ENCODE measurements around the gene RAP1GAP. TPM values are rescaled to one million over a fixed set of nuclear protein-coding genes. Genes with fewer than 3 reads are reported as not detected.

The RAP1GAP gene
- total RNA-seq, 2 donors from 2014 or later: 29.6 to 36.3 TPM

- intact Hi-C loops (cut with DNase I): no loop called here
- Histone ChIP-seq H3K4me1 (peaks cover 9% of the 10 kb centered on the region), H3K9me3 (no peaks in the 10 kb centered on the region), H3K27ac (no peak overlapping the region), H3K27me3 (peaks cover 18% of the 10 kb centered on the region), H3K4me3 (no peak overlapping the region), H3K9ac (ENCODE audit: low read depth in 2 of 2, low read length in 2 of 2) (no peak overlapping the region), H3K36me3 (no peaks in the 10 kb centered on the region)
- TF ChIP-seq CTCF (IDR thresholded peaks at IDR 0.05): no peak
- DNase-seq: no peak
Observed at GRCh38 chr1:21667348-21668231, 1.6 kb downstream of the RAP1GAP start.

GRCh38 chr1:21666576-21667320 lies 2.4 kb downstream of the RAP1GAP start:
- H3K9ac ChIP-seq (ENCODE audit: low read depth in 2 of 2, low read length in 2 of 2): no peak overlapping the region
- H3K27me3 ChIP-seq: peaks cover 18% of the 10 kb centered on the region
- TF ChIP-seq CTCF (IDR thresholded peaks at IDR 0.05): no peak
- H3K36me3 ChIP-seq: no peaks in the 10 kb centered on the region
- H3K4me3 ChIP-seq: no peak overlapping the region
- H3K4me1 ChIP-seq: peaks cover 9% of the 10 kb centered on the region
- no peaks in the 10 kb centered on the region for H3K9me3 ChIP-seq
- no peak overlapping the region for H3K27ac ChIP-seq
- intact Hi-C loops (cut with DNase I): no loop called here
- DNase-seq: no peak

GRCh38 chr1:21665711-21666575 lies 3.2 kb downstream of the RAP1GAP start:
- DNase-seq: no peak
- Histone ChIP-seq H3K4me3 (no peak overlapping the region), H3K4me1 (peaks cover 9% of the 10 kb centered on the region), H3K9ac (ENCODE audit: low read depth in 2 of 2, low read length in 2 of 2) (no peak overlapping the region), H3K27ac (no peak overlapping the region), H3K9me3 (no peaks in the 10 kb centered on the region), H3K36me3 (no peaks in the 10 kb centered on the region), H3K27me3 (peaks cover 18% of the 10 kb centered on the region)
- intact Hi-C loops (cut with DNase I): no loop called here
- TF ChIP-seq CTCF (IDR thresholded peaks at IDR 0.05): no peak

GRCh38 chr1:21664806-21665588 lies 4.2 kb downstream of the RAP1GAP start:
- no peak for TF ChIP-seq CTCF (IDR thresholded peaks at IDR 0.05)
- Histone ChIP-seq H3K4me1 (peaks cover 9% of the 10 kb centered on the region), H3K27ac (no peak overlapping the region), H3K9ac (ENCODE audit: low read depth in 2 of 2, low read length in 2 of 2) (no peak overlapping the region), H3K27me3 (peaks cover 18% of the 10 kb centered on the region), H3K36me3 (no peaks in the 10 kb centered on the region), H3K4me3 (no peak overlapping the region), H3K9me3 (no peaks in the 10 kb centered on the region)
- intact Hi-C loops (cut with DNase I): loop anchor here (5.0 kb wide), 1 partner anchor 293 kb away; no protein-coding TSS in a partner anchor
- DNase-seq: no peak

Data from colonic mucosa (tissue), 4 donors.